ENCODE measurements around the gene CCDC88B.
"Not testable (repeated sequence)": the region's sequence is repeated elsewhere in the genome, so short reads cannot be mapped to it uniquely, and the experiment has no call there.

The CCDC88B gene

GRCh38 chr11:64323373-64323772 lies 16.6 kb upstream of the CCDC88B start:
- DNase-seq (ENCODE audit: low spot score) = no peak

- not testable (repeated sequence) for DNase-seq (ENCODE audit: low spot score)
Observed at GRCh38 chr11:64323984-64324383, 16.0 kb upstream of the CCDC88B start.

DNA sequence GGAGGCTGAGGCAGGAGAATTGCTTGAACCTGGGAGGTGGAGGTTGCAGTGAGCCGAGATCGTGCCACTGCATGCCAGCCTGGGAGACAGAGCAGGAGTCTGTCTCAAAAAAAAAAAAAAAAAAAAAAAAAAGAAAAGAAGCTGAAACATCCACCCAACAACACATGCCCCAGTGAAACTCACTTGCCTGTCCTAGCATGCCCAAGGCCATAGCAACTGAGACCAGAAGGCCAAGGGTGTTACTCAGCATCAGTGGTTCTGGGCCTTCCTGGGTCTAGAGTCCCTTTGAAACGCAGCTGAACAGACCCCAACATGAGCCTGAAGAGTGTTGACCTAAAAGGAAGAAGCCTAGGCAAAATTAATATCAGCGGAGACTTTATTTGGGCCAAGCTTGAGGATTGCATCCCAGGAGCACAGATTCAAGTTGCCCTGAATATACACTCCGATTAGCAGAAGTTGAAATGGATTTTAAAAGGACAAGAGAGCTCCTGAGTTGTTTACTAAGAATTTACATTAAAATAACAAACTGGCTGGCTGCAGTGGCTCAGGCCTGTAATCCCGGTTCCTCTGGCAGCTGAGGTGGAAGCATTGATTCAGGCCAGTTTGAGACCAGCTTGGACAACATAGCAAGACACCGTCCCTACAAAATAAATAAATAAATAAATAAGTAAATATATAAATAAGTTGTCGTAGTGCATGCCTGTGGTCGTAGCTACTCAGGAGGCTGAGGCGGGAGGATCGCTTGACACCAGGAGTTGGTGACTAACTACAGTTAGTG lies 15.1 kb upstream of the CCDC88B start:
- no peak for DNase-seq (ENCODE audit: low spot score)

DNA sequence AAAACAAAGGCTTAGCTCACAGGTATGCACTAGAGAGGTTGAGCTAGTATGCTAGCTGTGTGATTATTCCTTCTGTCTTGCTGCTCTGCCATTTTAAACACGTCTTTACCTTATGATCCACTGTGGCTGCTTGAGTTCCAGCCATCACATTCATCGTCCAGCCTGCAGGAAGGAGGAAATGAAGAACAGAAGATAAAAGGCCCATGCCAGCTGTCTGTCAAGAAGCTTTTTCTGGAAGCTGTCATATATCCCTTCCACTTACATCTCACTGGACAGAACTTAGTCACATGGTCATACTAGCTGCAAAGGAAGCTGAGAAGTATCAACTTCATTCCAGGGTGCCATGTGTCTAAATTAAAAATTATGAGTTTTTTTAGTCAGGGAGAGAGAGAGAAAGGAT lies 12.6 kb upstream of the CCDC88B start:
- no peak for DNase-seq (ENCODE audit: low spot score)

DNA sequence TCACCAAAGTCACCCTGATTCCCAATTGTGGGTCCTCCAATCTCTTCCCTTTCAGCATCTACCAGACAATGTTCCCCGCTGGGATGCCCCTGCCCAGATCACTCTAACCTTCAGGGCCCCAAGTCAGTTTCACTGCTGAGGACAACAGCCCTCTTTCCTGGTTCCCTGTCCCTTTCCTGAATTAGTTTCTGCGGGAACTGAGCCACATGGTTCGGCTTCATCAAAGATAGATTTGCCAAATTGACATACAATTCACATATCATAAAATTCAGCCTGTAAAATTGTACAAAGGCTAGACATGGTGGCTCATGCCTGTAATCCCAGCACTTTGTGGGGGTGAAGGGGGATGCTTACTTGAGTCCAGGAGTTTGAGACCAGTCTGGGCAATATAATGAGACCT lies 12.0 kb upstream of the CCDC88B start:
- DNase-seq (ENCODE audit: low spot score) = no peak

DNA sequence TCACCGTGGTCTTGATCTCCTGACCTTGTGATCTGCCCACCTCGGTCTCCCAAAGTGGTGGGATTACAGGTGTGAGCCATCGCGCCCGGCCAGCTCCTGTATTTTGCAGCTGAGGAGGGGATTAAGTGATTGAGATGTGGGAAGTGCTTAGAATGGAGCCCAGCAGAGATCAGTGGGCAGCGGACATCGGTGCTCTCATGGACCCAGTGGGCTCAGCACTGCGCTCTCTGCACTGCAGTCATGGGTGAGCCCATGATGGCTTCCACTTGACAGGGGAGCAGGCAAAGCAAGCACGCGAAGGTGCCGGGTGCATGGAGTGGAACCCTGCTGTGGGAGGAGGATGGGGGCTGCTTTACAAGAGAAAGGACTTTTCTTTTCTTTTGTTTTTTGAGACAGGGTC lies 9.1 kb upstream of the CCDC88B start:
- DNase-seq (ENCODE audit: low spot score) = no peak

DNA sequence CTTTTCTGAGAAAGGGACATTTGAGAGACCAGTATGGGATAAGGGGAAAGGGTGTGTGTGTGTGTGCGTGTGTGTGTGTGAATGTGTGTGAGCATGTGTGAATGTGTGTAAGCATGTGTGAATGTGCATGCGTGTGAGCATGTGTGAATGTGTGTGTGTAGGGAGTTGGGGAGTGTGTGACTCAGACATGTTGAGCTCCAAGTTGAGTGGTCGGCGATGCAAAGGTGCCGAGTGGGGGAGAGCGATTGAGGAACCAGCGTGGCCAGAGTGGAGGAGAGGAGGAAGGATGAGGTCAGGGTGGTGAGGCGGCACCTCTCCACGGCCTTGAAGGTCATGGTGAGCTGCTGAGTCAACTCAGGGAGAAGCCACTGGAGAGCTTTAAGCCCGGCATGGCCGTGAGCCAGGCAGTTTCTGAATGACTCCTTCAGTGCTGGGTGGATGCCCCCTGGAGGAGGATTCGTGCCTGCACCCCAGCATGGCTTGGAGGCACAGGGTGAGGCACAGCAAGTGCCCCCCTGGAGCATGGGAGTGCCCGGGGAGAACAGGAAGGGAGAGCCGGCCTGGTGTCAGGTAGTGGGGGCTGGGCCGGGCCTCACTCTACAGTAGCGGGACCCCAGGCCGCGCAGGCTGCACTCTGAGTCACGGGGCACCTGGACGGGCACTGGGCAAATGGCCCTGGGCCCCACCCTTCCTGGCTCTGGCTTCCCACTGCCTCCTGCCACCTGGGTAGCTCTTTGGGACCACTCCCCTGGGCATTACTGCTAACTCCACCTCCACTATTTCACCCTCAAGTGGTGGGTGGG lies 8.2 kb upstream of the CCDC88B start:
- DNase-seq (ENCODE audit: low spot score) = peak; percentile 77

- DNase-seq (ENCODE audit: low spot score) = no peak
Observed at GRCh38 chr11:64333556-64333955, 6.4 kb upstream of the CCDC88B start.

- peak; percentile 41 for DNase-seq (ENCODE audit: low spot score)
Observed at GRCh38 chr11:64334764-64335735, 5.0 kb upstream of the CCDC88B start.

DNA sequence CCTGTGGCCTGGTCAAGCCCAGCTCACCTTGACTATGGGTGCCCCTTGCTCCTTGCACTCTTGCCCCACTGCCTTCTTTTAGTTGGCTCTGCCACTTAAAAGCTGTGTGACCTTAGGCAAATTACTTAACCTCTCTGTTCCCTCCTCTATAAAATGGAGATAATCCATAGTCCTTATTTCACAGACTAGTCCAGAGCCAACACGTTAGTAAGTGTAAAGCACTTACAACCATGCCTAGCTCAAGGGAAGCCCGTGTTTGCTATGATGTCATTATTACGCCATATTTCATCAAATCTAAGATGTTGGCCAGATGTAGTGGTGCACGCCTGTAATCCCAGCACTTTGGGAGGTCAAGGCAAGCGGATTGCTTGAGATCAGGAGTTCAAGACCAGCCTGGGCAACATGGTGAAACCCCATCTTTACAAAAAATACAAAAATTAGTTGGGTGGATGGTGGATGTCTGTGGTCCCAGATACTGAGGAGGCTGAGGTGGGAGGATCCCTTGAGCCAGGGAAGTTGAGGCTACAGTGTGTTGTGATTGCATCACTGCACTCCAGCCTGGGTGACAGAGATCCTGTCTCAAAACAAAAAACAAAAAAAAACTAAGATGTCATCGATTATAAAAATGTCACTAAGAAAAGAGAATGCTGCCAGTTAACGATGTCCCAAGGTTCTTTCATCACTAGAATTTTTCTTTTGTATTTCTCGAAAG lies 2.3 kb upstream of the CCDC88B start:
- no peak for DNase-seq (ENCODE audit: low spot score)

- no peak for DNase-seq (ENCODE audit: low spot score)
Observed at GRCh38 chr11:64338716-64339115, 1.3 kb upstream of the CCDC88B start.

DNA sequence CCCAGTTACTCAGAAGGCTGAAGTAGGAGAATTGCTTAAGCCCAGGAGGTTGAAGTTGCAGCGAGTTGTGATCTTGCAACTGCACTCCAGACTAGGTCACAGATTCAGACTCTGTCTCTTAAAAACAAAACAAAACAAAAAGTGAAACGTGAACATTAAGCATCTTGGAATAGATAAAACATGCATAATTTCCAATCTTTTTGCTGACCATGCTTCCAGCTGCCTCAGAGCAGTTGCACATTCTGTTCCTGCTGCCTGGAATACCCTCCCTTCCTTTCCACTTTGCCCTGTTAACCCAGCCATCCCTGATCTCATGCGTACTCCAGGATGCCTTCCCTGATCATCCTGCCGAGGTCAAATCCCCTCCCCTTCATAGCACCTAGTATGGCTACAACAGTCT lies 718 bp upstream of the CCDC88B start:
- DNase-seq (ENCODE audit: low spot score) = no peak

DNA sequence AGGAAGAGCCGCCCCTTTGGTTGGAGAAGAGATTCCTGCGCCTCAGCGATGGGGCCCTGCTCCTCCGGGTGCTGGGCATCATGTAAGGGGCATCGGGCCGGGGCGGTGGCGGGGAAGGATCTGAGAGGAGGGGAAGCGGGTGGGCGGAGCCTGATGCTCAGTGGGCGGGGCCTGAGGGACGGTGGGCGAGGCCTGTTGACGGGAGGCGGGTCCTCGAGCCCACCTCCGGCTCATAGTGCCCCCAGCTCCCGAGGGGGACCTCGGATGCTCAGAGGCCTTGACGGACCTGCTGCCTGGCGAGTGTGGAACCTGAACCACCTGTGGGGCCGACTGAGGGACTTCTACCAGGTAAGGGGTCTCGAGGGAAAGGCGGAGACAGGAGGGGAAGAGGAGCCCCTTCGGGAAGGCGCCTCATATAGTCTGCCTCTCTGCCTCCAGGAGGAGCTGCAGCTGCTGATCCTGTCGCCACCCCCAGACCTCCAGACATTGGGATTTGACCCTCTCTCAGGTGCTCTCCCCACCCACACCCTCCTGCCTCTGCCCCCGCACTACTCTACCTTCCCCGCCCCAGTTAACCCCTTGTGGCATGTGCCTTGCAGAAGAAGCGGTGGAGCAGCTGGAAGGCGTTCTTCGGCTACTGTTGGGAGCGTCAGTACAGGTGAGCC lies 799 bp downstream of the CCDC88B start:
- DNase-seq (ENCODE audit: low spot score) = no peak

- DNase-seq (ENCODE audit: low spot score) = no peak
Observed at GRCh38 chr11:64341429-64341828, 1.4 kb downstream of the CCDC88B start.

DNA sequence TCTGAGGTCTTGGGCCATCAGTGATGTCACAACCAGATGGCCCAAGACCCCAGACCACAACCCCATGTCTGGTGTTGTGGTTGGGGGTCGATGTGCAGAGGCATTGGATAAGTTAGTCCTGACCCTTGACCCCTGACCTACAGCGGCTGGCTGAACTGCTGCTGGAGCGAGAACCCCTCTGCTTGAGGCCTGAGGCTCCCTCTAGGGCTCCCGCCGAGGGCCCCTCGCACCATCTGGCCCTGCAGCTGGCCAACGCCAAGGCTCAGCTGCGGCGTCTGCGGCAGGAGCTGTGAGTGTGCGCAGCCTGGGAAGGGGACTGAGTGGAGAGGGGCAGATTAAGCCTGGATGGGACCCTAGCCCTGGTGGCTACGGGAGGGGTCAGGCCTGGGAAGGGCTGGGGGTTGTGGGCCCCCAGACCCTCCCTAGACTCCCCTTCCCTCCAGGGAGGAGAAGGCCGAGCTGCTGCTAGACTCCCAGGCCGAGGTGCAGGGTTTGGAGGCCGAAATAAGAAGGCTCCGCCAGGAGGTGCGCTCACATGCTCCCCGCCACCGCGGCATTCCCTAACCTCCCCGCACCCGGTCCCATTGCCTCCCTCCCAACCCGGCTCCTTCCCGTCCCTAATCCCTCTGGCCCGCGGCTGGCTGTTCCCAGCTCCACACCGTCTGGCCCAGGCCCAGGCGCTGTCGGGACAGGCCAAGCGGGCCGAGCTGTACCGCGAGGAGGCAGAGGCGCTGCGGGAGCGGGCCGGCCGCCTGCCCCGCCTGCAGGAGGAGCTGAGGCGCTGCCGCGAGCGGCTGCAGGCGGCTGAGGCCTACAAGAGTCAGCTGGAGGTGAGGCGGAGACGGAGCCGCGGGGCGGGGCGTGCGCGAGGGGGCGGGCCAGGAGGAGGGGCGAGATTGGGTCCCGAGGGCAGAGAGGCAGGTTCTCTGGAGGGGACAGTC lies 2.1 kb downstream of the CCDC88B start:
- DNase-seq (ENCODE audit: low spot score) = peak; percentile 92

DNA sequence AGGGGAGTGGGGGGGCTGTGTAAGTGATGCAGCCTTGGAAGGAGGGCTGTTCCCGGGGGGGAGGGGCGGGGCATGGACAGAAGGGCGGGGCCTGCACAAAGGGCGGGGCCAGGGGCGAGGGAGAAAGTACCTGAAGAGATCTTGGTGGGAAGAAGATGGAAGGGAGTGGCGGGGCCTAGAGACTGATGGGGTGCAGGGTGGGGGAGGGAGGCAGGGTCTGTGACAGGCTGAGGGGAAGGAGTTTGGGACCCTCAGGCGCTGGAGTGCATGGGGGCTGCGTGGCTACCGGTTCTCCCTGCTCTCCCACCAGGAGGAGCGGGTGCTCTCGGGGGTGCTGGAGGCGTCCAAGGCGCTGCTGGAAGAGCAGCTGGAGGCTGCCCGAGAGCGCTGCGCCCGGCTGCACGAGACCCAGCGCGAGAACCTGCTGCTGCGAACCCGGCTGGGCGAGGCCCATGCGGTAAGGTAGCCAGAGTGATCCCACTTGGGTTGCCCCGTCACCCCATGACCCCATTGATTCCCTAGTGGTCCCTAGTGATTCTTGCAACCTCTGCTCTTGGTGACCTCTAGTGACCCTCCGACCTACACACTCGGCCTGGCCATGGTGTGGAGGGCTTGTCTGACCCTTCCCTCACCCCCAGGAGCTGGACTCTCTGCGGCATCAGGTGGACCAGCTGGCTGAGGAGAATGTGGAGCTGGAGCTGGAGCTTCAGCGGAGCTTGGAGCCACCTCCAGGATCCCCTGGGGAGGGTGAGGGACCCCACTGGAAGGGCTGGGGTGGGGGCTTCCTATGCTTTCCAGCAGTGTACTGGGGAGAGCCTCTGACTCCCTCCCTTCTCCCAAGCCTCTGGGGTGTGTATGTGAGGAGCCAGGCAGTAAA lies 3.1 kb downstream of the CCDC88B start:
- DNase-seq (ENCODE audit: low spot score) = peak; percentile 32

GRCh38 chr11:64343767-64344559 lies 4.0 kb downstream of the CCDC88B start:
- no peak for DNase-seq (ENCODE audit: low spot score)

DNA sequence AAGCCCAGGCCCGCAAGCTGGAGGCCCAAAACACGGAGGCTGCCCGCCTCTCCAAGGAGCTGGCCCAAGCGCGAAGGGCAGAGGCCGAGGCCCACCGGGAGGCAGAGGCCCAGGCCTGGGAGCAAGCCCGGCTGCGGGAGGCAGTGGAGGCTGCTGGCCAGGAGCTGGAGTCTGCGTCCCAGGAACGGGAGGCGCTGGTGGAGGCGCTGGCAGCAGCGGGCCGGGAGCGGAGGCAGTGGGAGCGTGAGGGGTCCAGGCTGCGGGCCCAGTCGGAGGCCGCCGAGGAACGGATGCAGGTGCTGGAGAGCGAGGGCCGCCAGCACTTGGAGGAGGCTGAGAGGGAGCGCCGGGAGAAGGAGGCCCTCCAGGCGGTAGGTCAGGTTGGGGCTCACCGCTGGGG lies 4.8 kb downstream of the CCDC88B start:
- no peak for DNase-seq (ENCODE audit: low spot score)

Measured in COLO829 (cell line).